Measurements from ENCODE around the gene PIK3CB. TPM values are rescaled to one million over a fixed set of nuclear protein-coding genes. Genes with fewer than 3 reads are reported as not detected.
A peak's percentile ranks its signal among the peaks of the same experiment; 100 is the strongest.

Gene PIK3CB
- total RNA-seq, 1 donor from 2014 or later: 21.9 TPM

GRCh38 chr3:138690036-138690435, 144.7 kb downstream of the PIK3CB start:
- Mint-ChIP-seq H3K27me3 (no peaks in the 10 kb centered on the region), H3K9me3 (no peaks in the 10 kb centered on the region), H3K4me3 (no peak overlapping the region), H3K4me1 (peaks cover 38% of the 10 kb centered on the region), H3K27ac (no peak overlapping the region), H3K36me3 (ENCODE audit: low read depth) (peaks cover 24% of the 10 kb centered on the region)
- ChIA-PET CTCF (interaction anchor here (1.9 to 5.6 kb wide), 4 partner anchors 224 to 234 kb away, joined by 6 to 79 read pairs (median 9); no protein-coding TSS in a partner anchor), POLR2A (interaction anchor here (2.0 kb wide), 1 partner anchor 226 kb away, joined by 6 read pairs; no protein-coding TSS in a partner anchor)
- intact Hi-C loops (cut with micrococcal nuclease): no loop called here
- ATAC-seq (ENCODE audit: low read depth) (no peak), DNase-seq (no peak)
- TF ChIP-seq CTCF (IDR thresholded peaks at IDR 0.05): no peak

GRCh38 chr3:138688871-138689299, 145.8 kb downstream of the PIK3CB start:
- Mint-ChIP-seq H3K27me3 (no peaks in the 10 kb centered on the region), H3K9me3 (no peaks in the 10 kb centered on the region), H3K4me3 (no peak overlapping the region), H3K4me1 (peaks cover 38% of the 10 kb centered on the region), H3K27ac (no peak overlapping the region), H3K36me3 (ENCODE audit: low read depth) (peaks cover 18% of the 10 kb centered on the region)
- ChIA-PET CTCF (interaction anchor here (0.7 to 5.6 kb wide), 7 partner anchors 94 to 235 kb away, joined by 3 to 79 read pairs (median 6); no protein-coding TSS in a partner anchor), POLR2A (interaction anchor here (0.5 to 2.0 kb wide), 2 partner anchors 9 to 227 kb away, joined by 3 to 6 read pairs; no protein-coding TSS in a partner anchor)
- TF ChIP-seq CTCF (IDR thresholded peaks at IDR 0.05): no peak
- DNase-seq: no peak
- ATAC-seq (ENCODE audit: low read depth): no peak
- intact Hi-C loops (cut with micrococcal nuclease): loop anchor here (1.0 to 5.0 kb wide), 2 partner anchors 143 to 226 kb away; partner anchors contain the start of gene PIK3CB

- TF ChIP-seq CTCF (IDR thresholded peaks at IDR 0.05): no peak
- ChIA-PET POLR2A (interaction anchor here (0.5 to 1.9 kb wide), 5 partner anchors 9 to 228 kb away, joined by 3 to 8 read pairs (median 4); partner anchors contain the start of genes CEP70 and FAIM), CTCF (interaction anchor here (0.9 to 3.5 kb wide), 3 partner anchors 93 to 236 kb away, joined by 3 to 29 read pairs (median 5); partner anchors contain the start of gene CEP70)
- peaks cover 30% of the 10 kb centered on the region for H3K36me3 Mint-ChIP-seq (ENCODE audit: low read depth)
- no peak for DNase-seq
- H3K4me3 Mint-ChIP-seq: peak overlapping the region; percentile 44
- peaks cover 38% of the 10 kb centered on the region for H3K4me1 Mint-ChIP-seq
- peak overlapping the region; percentile 92 for H3K27ac Mint-ChIP-seq
- intact Hi-C loops (cut with micrococcal nuclease): loop anchor here (1.0 to 5.0 kb wide), 4 partner anchors 22 to 145 kb away; partner anchors contain the start of genes CEP70 and PIK3CB
- peak; percentile 58 for ATAC-seq (ENCODE audit: low read depth)
- H3K27me3 Mint-ChIP-seq: no peaks in the 10 kb centered on the region
- H3K9me3 Mint-ChIP-seq: no peaks in the 10 kb centered on the region
Measured at GRCh38 chr3:138687236-138687635, 147.5 kb downstream of the PIK3CB start.

- ATAC-seq (ENCODE audit: low read depth) (peak; percentile 77), DNase-seq (no peak)
- Mint-ChIP-seq H3K4me1 (peaks cover 38% of the 10 kb centered on the region), H3K4me3 (peak overlapping the region; percentile 44), H3K9me3 (no peaks in the 10 kb centered on the region), H3K36me3 (ENCODE audit: low read depth) (peaks cover 29% of the 10 kb centered on the region), H3K27ac (peak overlapping the region; percentile 92), H3K27me3 (no peaks in the 10 kb centered on the region)
- intact Hi-C loops (cut with micrococcal nuclease): loop anchor here (1.0 to 5.0 kb wide), 4 partner anchors 22 to 146 kb away; partner anchors contain the start of genes CEP70 and PIK3CB
- ChIA-PET CTCF (interaction anchor here (1.2 to 3.5 kb wide), 2 partner anchors 229 to 237 kb away, joined by 5 to 29 read pairs; no protein-coding TSS in a partner anchor), POLR2A (interaction anchor here (0.7 to 1.9 kb wide), 4 partner anchors 9 to 229 kb away, joined by 3 to 8 read pairs (median 4); partner anchors contain the start of gene CEP70)
- no peak for TF ChIP-seq CTCF (IDR thresholded peaks at IDR 0.05)
Measured at GRCh38 chr3:138686771-138687221, 147.9 kb downstream of the PIK3CB start.

- intact Hi-C loops (cut with micrococcal nuclease): no loop called here
- no peak for DNase-seq
- no peak for TF ChIP-seq CTCF (IDR thresholded peaks at IDR 0.05)
- Mint-ChIP-seq H3K9me3 (no peaks in the 10 kb centered on the region), H3K4me3 (no peak overlapping the region), H3K4me1 (peaks cover 35% of the 10 kb centered on the region), H3K27ac (no peak overlapping the region), H3K36me3 (ENCODE audit: low read depth) (peaks cover 26% of the 10 kb centered on the region), H3K27me3 (no peaks in the 10 kb centered on the region)
- POLR2A ChIA-PET: no interaction called here
- ATAC-seq (ENCODE audit: low read depth): no peak
- CTCF ChIA-PET: interaction anchor here (3.5 kb wide), 1 partner anchor 231 kb away, joined by 29 read pairs; no protein-coding TSS in a partner anchor
Measured at GRCh38 chr3:138684396-138684795, 150.3 kb downstream of the PIK3CB start.
